Breast epithelium (tissue), 4 donors: ENCODE results near the gene SLC6A9. TPM values are rescaled to one million over a fixed set of nuclear protein-coding genes. Genes with fewer than 3 reads are reported as not detected.

ENCODE experiments used
- DNase-seq, 2 donors: peaks; one replicate each; pipeline ENCODE4 v3.0.0-alpha.2; 2019; ENCODE audit warnings: low spot score in 2 of 2
- H3K27ac ChIP-seq, 2 donors: fragments of 200-600 bp; sonication (generic) in 1 of 2; one replicate each; pipeline ENCODE4 v1.5.1; 2016 to 2019; ENCODE audit warnings: mild to moderate bottlenecking in 1 of 2
- H3K27me3 ChIP-seq, 2 donors: fragments of 200-600 bp; sonication (generic) in 1 of 2; one replicate each; pipeline versions ENCODE4 v1.5.1 to v1.6.0; 2017 to 2019; ENCODE audit warnings: control low read depth in 1 of 2, mild to moderate bottlenecking in 1 of 2
- H3K36me3 ChIP-seq: fragments of 200-600 bp; one replicate; pipeline ENCODE4 v1.5.1; 2019
- H3K4me1 ChIP-seq, 2 donors: fragments of 200-600 bp; sonication (generic); one replicate each; pipeline ENCODE4 v1.5.1; 2016 to 2019; ENCODE audit warnings: control low read depth in 1 of 2
- H3K4me3 ChIP-seq, 3 donors: fragments of 200-600 bp; sonication (generic); 1 replicate in 2 of 3; 2 replicates in 1 of 3; pipeline ENCODE4 v1.5.1; 2016 to 2019; ENCODE audit warnings: mild to moderate bottlenecking in 3 of 3, moderate library complexity in 2 of 3
- H3K9me3 ChIP-seq, 2 donors: fragments of 200-600 bp; sonication (generic) in 1 of 2; one replicate each; pipeline ENCODE4 v1.5.1; 2016 to 2019; ENCODE audit warnings: control low read depth in 1 of 2
- CTCF ChIP-seq, 3 donors: fragments of 450-650 bp; IDR thresholded peaks; one replicate each; pipeline ENCODE4 v1.5.1; 2016 to 2017; ENCODE audit warnings: antibody characterized with exemption in 3 of 3, mild to moderate bottlenecking in 3 of 3, moderate library complexity in 3 of 3
- POLR2A ChIP-seq: fragments of 450-650 bp; IDR thresholded peaks from one replicate; pipeline ENCODE4 v1.6.1; 2016; ENCODE audit warnings: antibody characterized with exemption, mild to moderate bottlenecking, moderate library complexity
- POLR2AphosphoS5 ChIP-seq, 3 donors: sonication (generic); formaldehyde crosslinking; IDR thresholded peaks; one replicate each; pipeline ENCODE4 v1.6.1; 2017; ENCODE audit warnings: antibody characterized with exemption in 3 of 3
- intact Hi-C: fragments of 100-400 bp; cut with DNase I; formaldehyde crosslinking; loops from one replicate; pipeline ENCODE4 v1.15.1; 2023; ENCODE audit warnings: low total_unique reads
- total RNA-seq, 3 donors: library from RNA; depleted of rRNA; stranded (reverse); fragments of >200 nt; gene quantifications; one replicate each; pipeline ENCODE4 v1.1.0, GENCODE V29; 2016

Gene SLC6A9
- total RNA-seq, 3 donors from 2014 or later = 0.32 to 5.1 (median 3.9) TPM

GRCh38 chr1:43974443-43975248, 56.6 kb downstream of the SLC6A9 start, which contains the start of gene ATP6V0B:
Gene ATP6V0B (plus strand): TSS chr1:43974960. CDS start chr1:43975041, 81 bp downstream.
- H3K4me3 ChIP-seq = peak within 1 kb of the TSS; percentile 92 to 95 (median 95)
- intact Hi-C loops = loop anchor here (5.0 to 10.0 kb wide), 3 partner anchors 440 to 1637 kb away; partner anchors contain the start of genes FOXJ3 and PTPRF
- DNase-seq = peak; percentile 95 to 98
- H3K36me3 ChIP-seq = no peaks in the 10 kb centered on the region
- no peaks in the 10 kb centered on the region for H3K9me3 ChIP-seq
- H3K27ac ChIP-seq = peak within 1 kb of the TSS; percentile 96 to 97
- H3K27me3 ChIP-seq = no peaks in the 10 kb centered on the region
- peak; percentile 88 for TF ChIP-seq POLR2A
- TF ChIP-seq POLR2AphosphoS5 (IDR thresholded peaks at IDR 0.05) = peak; percentile 84 to 97 (median 94)
- peak; percentile 8 to 58 (median 54) for TF ChIP-seq CTCF (IDR thresholded peaks at IDR 0.05)
- H3K4me1 ChIP-seq = peaks cover 0 to 26% of the 10 kb centered on the region in 2 donors

GRCh38 chr1:43973981-43974442, 57.2 kb downstream of the SLC6A9 start:
- Histone ChIP-seq H3K4me1 (peaks cover 0 to 26% of the 10 kb centered on the region in 2 donors), H3K9me3 (no peaks in the 10 kb centered on the region), H3K27me3 (no peaks in the 10 kb centered on the region), H3K27ac (peak overlapping the region; percentile 96 to 97), H3K4me3 (peak overlapping the region; percentile 92 to 95 (median 95)), H3K36me3 (no peaks in the 10 kb centered on the region)
- no peak for TF ChIP-seq POLR2A
- TF ChIP-seq POLR2AphosphoS5 (IDR thresholded peaks at IDR 0.05) = no peak
- no peak for TF ChIP-seq CTCF (IDR thresholded peaks at IDR 0.05)
- intact Hi-C loops = loop anchor here (10.0 kb wide), 1 partner anchor 439 kb away; the partner anchor contains the start of gene PTPRF
- DNase-seq = no peak

GRCh38 chr1:43971336-43971980, 59.8 kb downstream of the SLC6A9 start:
- H3K36me3 ChIP-seq = no peaks in the 10 kb centered on the region
- H3K27me3 ChIP-seq = no peaks in the 10 kb centered on the region
- intact Hi-C loops = loop anchor here (10.0 kb wide), 1 partner anchor 437 kb away; the partner anchor contains the start of gene PTPRF
- H3K9me3 ChIP-seq = no peaks in the 10 kb centered on the region
- H3K4me1 ChIP-seq = peaks cover 0 to 17% of the 10 kb centered on the region in 2 donors
- no peak overlapping the region for H3K4me3 ChIP-seq
- DNase-seq = no peak
- TF ChIP-seq POLR2A = no peak
- no peak for TF ChIP-seq CTCF (IDR thresholded peaks at IDR 0.05)
- no peak overlapping the region for H3K27ac ChIP-seq

- H3K27me3 ChIP-seq = no peaks in the 10 kb centered on the region
- H3K4me3 ChIP-seq = peak overlapping the region in 2 of 3 donors; percentile 71 to 81
- H3K4me1 ChIP-seq = peaks cover 0 to 12% of the 10 kb centered on the region in 2 donors
- H3K27ac ChIP-seq = no peak overlapping the region
- TF ChIP-seq CTCF (IDR thresholded peaks at IDR 0.05) = no peak
- TF ChIP-seq POLR2A = no peak
- TF ChIP-seq POLR2AphosphoS5 (IDR thresholded peaks at IDR 0.05) = no peak
- H3K9me3 ChIP-seq = no peaks in the 10 kb centered on the region
- no peaks in the 10 kb centered on the region for H3K36me3 ChIP-seq
- DNase-seq = no peak
- intact Hi-C loops = loop anchor here (10.0 kb wide), 1 partner anchor 436 kb away; the partner anchor contains the start of gene PTPRF
These were observed 60.4 kb downstream of the SLC6A9 start for GRCh38 chr1:43970911-43971310.
